ENCODE measurements around the gene AKNA.

- no peak for TF ChIP-seq REST (IDR thresholded peaks at IDR 0.05; ENCODE audit: insufficient read depth in 1 of 2, low read depth in 2 of 2, low read length in 2 of 2)
- no peak for TF ChIP-seq POLR2AphosphoS5 (IDR thresholded peaks at IDR 0.05; ENCODE audit: low read depth, low read length)
- no peak for TF ChIP-seq SIN3A (IDR thresholded peaks at IDR 0.05; ENCODE audit: borderline replicate concordance, insufficient read depth, low read length)
Measured at GRCh38 chr9:114432323-114433067, 44.7 kb upstream of the AKNA start.

Measured in PFSK-1 (cell line).